Measurements from ENCODE around the gene ATG7.
"Not testable (repeated sequence)": the region's sequence is repeated elsewhere in the genome, so short reads cannot be mapped to it uniquely, and the experiment has no call there.

Gene ATG7

DNA sequence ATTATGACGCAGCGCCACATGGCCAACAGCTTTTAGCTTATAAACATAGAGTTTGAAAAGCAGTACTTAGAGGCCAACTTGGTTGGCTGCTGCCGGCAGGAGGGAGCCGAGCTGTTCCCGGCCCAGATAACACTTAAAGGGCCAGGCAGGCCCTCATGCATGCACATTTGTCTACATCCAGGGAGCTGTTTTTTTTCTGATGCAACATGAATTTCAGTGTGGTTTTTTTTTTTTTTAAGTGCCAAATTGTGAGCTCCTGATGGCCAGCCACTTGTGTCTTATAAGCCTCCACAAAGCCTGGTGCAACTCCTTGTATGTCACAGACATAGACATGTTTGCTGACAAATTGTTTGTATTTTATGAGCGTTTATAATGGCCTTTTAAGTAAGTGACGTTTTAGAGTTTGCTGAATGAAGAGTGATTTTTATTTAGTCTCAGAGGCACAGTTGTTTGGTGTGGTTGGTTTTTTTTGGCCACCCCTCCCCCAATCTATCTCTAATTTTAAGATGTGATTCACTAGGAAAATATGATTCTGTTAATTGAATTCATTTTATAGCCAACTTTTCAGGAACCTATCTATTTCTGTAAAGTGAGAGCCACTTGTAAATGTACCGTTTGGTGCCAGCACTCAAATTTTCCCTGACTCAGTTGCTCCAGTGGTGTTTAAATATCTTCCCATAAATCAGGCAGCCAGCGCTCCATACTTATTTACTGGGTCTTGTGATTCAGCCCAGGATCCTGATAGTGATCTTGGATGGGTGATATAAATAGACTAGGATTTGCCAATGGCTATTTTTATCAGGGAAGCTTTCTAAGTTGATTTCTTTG, 237.2 kb downstream of the ATG7 start:
- DNase-seq (ENCODE audit: low read depth), result no peak
- TF ChIP-seq, protein P1, sequence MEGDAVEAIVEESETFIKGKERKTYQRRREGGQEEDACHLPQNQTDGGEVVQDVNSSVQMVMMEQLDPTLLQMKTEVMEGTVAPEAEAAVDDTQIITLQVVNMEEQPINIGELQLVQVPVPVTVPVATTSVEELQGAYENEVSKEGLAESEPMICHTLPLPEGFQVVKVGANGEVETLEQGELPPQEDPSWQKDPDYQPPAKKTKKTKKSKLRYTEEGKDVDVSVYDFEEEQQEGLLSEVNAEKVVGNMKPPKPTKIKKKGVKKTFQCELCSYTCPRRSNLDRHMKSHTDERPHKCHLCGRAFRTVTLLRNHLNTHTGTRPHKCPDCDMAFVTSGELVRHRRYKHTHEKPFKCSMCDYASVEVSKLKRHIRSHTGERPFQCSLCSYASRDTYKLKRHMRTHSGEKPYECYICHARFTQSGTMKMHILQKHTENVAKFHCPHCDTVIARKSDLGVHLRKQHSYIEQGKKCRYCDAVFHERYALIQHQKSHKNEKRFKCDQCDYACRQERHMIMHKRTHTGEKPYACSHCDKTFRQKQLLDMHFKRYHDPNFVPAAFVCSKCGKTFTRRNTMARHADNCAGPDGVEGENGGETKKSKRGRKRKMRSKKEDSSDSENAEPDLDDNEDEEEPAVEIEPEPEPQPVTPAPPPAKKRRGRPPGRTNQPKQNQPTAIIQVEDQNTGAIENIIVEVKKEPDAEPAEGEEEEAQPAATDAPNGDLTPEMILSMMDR (IDR thresholded peaks at IDR 0.05; ENCODE audit: low read depth, low read length, missing control alignments), result no peak

DNA sequence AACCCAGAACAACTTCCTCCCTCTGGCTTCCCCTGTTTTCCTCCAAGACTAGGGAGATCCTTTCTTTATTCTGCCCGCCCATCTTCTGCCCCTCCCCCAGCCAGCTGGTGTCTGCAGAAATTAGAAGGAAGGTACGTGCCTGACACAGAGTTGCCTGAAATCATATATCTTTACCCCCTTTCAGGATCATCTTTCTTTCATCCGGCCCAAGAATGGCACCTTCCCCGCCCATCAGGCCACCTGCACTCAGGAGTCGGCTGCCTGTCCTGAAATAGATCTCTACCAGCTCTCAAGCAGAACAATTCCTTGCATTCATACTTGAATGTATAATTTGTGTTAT, 237.8 kb downstream of the ATG7 start:
- no peak overlapping the region for H3K4me3 ChIP-seq (ENCODE audit: low read depth, low read length)
- TF ChIP-seq, protein P1 (IDR thresholded peaks at IDR 0.05; ENCODE audit: low read depth, low read length, missing control alignments), result no peak
- DNase-seq (ENCODE audit: low read depth), result no peak

More for the DNA sequence above, 237.2 kb downstream of the ATG7 start:
- H3K4me3 ChIP-seq (ENCODE audit: low read depth, low read length), result no peak overlapping the region

DNA sequence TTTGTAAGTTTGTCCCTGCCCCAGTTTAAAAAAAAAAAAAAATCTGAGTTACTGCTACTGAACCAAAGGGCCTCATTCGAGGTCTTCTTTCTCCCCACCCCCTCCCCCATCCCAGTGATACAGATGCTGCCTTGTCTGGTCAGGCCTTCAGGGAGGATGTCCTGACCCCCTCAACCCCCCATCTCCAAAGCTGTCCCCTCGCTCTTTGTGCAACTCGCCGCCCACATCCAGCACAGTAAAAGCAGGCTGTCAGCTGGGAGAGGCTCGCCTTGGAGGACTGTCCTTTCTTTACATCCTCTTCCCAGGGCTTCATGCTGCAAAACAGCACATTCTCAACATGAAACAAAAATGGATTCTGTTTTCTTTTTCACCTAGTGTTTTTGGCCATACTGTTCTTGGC, 238.2 kb downstream of the ATG7 start:
- H3K4me3 ChIP-seq (ENCODE audit: low read depth, low read length), result no peak overlapping the region

DNA sequence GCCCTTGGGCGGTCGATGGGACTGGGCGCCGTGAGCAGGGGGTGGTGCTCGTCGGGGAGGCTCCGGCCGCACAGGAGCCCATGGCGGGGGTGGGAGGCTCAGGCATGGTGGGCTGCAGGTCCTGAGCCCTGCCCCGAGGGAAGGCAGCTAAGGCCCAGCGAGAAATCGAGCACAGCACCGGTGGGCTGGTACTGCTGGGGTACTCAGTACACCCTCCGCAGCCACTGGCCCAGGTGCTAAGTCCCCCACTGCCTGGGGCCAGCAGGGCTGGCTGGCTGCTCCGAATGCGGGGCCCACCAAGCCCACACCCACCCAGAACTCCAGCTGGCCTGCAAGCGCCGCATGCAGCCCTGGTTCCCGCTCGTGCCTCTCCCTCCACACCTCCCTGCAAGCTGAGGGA, 239.4 kb downstream of the ATG7 start:
- not testable (repeated sequence) for H3K4me3 ChIP-seq (ENCODE audit: low read depth, low read length); DNase-seq (ENCODE audit: low read depth)

More for the DNA sequence above, 238.2 kb downstream of the ATG7 start:
- TF ChIP-seq, protein P1 (IDR thresholded peaks at IDR 0.05; ENCODE audit: low read depth, low read length, missing control alignments), result no peak
- no peak for DNase-seq (ENCODE audit: low read depth)

DNA sequence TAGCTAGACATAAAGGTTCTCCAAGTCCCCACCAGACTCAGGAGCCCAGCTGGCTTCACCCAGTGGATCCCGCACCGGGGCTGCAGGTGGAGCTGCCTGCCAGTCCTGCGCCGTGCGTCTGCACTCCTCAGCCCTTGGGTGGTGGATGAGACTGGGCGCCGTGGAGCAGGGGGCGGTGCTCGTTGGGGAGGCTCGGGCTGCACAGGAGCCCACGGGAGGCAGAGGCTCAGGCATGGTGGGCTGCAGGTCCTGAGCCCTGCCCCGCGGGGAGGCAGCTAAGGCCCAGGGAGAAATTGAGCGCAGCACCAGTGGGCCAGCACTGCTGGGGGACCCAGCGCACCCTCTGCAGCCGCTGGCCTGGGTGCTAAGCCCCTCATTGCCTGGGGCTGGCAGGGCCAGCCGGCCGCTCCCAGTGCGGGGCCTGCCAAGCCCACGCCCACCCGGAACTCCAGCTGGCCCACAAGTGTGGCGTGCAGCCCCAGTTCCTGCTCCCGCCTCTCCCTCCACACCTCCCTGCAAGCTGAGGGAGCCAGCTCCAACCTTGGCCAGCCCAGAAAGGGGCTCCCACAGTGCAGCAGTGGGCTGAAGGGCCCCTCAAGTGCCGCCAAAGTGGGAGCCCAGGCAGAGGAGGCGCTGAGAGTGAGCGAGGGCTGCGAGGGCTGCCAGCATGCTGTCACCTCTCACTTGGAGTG, 241.1 kb downstream of the ATG7 start:
- not testable (repeated sequence) for DNase-seq (ENCODE audit: low read depth); H3K4me3 ChIP-seq (ENCODE audit: low read depth, low read length)

DNA sequence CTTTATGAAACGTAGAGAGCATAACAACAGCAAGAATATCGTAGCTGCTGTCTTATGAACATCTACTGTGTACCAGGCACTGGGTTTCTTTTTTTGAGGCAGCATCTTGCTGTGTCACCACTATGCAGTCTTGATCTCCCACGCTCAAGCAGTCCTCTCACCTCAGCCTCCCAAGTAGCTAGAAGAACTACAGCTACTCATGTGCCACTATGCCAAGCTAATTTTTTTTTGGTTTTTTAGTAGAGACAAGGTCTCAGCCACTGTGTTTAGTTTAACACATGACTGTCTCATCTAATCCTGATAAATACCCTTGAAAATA, 241.6 kb downstream of the ATG7 start:
- no peak overlapping the region for H3K4me3 ChIP-seq (ENCODE audit: low read depth, low read length)
- no peak for DNase-seq (ENCODE audit: low read depth)
- TF ChIP-seq, protein P1 (IDR thresholded peaks at IDR 0.05; ENCODE audit: low read depth, low read length, missing control alignments), result no peak

DNA sequence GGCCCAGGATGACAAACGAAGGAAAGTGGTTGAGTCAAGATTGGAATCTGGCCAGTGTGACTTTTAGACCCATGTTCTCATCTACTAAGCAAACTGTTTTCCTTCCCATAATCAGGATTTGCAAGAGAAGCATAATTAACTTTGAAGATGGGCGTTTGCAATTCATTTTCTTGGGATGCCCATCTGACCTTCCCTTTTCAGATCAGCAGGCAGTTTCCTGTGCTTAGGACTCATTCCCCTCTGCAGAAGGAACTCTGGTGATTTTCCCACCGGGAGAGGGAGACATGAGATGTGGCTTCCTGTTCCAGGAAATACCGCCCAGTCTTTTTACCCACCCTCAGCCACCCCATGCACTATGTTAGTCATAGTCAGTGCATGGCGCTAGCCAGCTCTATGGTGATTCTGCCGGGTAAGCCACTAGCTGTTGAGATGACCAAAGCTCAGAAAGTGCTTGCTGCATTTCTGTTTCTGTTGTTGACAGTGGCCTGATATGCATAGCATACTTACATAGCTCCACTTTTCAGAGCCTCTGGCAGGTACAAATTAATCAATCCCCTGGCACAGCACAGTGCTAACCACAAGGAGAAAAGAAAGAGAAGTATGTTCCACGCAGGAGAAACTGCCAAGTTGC, 242.1 kb downstream of the ATG7 start:
- no peak for DNase-seq (ENCODE audit: low read depth)
- no peak overlapping the region for H3K4me3 ChIP-seq (ENCODE audit: low read depth, low read length)
- TF ChIP-seq, protein P1 (IDR thresholded peaks at IDR 0.05; ENCODE audit: low read depth, low read length, missing control alignments), result no peak

DNA sequence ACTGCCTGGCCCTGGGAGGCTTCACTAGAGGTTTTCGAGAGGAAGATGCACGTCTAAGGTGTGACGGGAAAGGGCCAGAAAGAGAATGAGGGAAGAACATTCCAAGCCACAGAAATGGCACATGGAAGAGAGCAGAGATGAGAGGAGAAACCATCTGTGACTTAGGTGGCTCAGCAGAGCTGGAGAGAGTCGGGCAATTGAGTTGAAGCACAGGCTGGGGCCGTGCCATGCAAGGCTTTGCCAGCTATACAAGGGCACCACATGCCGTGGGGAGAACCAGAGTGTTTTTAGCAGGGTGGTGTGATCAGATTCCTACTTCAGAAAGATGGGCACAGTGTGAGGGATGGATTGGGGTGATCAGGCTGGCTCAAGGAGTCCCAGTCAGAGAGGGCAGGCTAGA, 245.4 kb downstream of the ATG7 start:
- TF ChIP-seq, protein P1 (IDR thresholded peaks at IDR 0.05; ENCODE audit: low read depth, low read length, missing control alignments), result no peak

More for the DNA sequence above, 245.4 kb downstream of the ATG7 start:
- H3K4me3 ChIP-seq (ENCODE audit: low read depth, low read length), result no peak overlapping the region
- DNase-seq (ENCODE audit: low read depth), result no peak

Measured in GM12864 (cell line).